Left kidney (tissue), 2 donors: ENCODE data around the gene LRRC4B. TPM values are rescaled to one million over a fixed set of nuclear protein-coding genes. Genes with fewer than 3 reads are reported as not detected.

Source experiments
- DNase-seq: peaks from one replicate; pipeline ENCODE4 v3.0.0-alpha.2; 2013
- polyA plus RNA-seq: library from polyadenylated mRNA; unstranded; fragments of 120-200 nt; gene quantifications from one replicate; pipeline ENCODE4 v1.2.1, GENCODE V29; 2013; ENCODE audit not compliant: insufficient read length

The LRRC4B gene
- polyA plus RNA-seq, 1 donor = 14.2 TPM

DNA sequence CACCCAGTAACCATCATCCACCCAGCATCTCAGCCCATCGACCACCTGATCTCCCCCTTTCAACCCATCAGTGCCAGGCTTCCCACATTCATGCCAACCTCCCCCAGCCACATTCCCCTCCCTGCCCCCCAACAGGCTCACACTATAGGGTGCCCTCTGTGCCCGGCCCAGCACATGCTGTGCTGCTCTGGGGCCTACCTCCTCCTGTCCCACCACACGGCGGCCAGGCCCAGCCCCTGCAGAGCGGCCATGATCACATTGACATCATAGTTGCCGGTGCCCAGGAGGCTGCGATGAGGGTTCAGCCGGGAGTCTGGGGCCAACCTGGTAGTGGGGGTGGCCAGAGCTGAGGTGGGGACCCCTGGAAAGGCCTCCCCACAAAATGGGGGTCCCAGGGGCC, 60.9 kb downstream of the LRRC4B start:
- no peak for DNase-seq

- no peak for DNase-seq
Observed at GRCh38 chr19:50506700-50507099, 61.5 kb downstream of the LRRC4B start.

GRCh38 chr19:50505856-50506611, 62.2 kb downstream of the LRRC4B start:
- no peak for DNase-seq

DNA sequence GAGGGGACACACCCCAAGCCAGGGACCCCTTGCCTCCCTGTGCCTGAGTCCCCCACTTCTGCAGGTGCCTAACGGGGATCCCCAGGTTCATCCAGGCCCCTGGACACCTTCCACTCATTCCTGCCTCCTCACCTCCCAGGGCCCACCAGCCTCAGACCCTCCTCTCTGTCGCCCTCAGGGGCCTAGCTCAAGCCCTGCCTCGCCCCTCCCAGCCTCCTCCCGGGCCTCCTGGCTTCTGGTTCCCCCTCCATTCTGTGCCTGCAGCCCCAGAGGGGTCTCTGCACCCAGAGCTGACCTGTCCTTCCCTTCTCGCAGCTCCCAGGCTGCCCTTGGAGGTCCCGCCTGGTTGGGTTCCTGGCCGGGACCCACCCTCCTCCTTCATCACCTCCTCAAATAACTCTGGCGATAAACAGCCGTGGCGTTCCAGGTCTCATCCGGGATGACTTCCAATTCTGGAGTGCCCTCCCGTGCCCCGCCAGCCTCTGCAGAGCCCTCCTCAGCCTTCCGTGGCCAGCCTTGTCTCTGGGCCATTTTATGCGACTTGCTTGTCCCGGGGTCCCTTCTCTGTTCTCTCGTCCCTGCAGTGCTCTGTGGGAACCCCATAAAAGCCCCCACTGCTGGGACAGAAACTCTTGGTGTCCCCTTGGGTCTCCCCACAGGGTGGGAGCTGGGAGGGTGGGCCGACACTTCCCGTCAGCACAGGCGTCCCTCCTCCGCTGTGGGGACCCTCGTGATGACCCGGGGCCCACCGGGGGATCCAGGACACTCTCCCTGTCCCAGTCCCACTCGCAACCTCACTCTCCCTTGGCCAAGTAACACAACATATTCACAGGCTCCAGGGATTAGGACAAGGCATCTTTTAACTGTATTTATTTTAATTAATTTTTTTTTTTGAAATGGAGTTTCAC, 66.4 kb downstream of the LRRC4B start:
- no peak for DNase-seq

- no peak for DNase-seq
Observed at GRCh38 chr19:50501186-50501567, 67.1 kb downstream of the LRRC4B start.

DNA sequence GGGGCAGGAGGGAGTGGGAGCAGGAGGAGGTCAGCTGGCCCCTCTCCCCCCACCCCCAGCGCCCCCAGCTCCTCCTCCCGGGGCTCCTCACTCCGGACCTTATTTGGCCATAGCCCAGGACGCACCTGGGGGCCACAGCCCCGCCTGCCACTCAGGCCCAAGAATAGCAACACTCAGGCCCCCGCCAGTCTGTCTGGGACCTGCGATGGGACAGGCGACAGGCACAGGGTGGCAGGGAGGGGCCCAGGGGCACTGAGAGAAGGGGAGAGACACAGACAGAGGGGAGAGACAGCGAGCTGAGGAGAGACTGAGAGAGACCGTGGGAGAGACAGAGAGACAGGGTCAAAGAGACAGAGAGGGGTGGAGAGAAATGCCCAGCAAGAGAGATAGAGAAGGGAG, 67.5 kb downstream of the LRRC4B start:
- DNase-seq = no peak

- DNase-seq = no peak
Observed at GRCh38 chr19:50500060-50500752, 68.0 kb downstream of the LRRC4B start.

GRCh38 chr19:50498219-50499056, 69.8 kb downstream of the LRRC4B start:
- no peak for DNase-seq

GRCh38 chr19:50497022-50497405, 71.2 kb downstream of the LRRC4B start:
- DNase-seq = no peak

DNA sequence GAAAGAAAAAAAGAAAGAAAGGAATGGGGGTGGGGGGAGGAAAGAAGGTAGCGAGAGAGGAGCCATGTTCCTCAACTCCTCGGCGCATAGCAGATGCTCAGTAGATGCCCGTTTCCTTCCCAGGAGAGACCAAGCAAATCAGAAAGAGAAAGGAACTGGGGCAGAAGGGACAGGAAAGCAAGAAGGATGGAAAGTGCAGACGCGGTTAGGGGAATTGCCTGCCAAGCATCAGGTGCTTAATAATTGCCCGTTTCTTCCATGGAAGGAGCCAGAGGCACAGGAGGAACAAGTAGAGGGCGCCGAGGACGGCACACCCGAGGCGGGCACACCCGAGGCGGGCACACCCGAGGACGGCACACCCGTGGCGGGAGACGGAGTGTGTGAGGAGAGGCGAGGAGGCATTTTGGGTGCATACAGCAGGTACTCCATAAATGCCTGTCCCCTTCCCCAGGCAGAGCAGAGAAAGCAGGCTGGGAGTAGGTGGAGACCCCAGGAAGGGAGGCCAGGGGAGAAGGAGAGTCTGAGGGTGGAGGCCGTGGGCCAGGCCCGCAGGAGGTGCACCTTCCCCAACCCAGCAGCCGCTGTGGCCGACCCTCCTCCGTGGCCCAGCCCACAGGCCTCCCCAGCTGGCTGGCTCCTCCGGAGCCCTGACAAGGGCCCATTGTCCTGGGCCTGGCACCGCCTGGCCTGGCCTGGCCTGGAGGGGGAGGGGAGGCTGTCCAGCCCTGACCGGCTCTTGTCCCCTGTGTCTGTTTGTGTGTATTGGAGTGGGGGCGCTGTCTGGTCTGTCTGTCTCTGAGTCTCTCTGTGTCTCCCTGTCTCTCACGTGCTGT, 71.8 kb downstream of the LRRC4B start:
- DNase-seq = no peak

GRCh38 chr19:50495020-50495531, 73.2 kb downstream of the LRRC4B start:
- DNase-seq = no peak

DNA sequence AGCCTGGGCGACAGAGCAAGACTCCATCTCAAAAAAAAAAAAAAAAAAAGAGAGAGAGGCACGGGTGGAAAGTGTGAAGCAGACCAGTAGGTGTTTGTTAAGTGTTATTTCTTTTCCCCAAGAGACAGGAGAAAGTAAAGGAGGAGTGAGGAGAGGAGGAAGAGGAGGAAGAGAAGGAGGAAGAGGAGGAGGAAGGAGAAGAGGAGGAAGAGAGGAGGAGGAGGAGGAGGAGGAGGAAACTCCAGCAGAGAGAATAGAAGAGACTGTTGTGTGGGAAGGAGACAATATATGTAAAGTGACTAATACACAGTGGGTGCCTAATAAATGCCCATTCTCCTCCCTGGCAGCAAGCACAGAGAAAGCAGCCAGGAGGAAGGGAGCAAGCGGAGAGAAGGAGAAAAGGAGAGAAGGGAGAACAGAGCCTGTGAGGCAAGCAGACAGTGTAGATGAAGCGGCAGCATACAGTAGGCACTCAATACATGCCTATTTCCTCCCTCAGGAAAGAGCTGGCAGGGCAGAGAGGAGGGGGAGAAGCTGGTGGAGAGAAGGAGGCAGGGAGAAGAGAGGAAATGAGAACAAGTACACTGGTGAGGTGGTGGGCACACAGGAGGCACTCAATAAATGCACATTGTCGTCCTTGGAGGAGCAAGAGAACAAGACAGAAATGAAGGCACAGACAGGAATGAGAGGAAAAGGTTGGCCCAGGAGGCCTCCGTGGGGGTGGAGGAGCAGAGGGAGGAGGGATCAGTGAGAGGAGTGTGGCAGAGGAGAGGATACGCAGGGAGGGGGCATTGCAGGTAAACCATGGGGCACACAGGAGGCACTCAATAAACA, 73.8 kb downstream of the LRRC4B start:
- DNase-seq = no peak

- DNase-seq = no peak
Observed at GRCh38 chr19:50493171-50493570, 75.1 kb downstream of the LRRC4B start.

DNA sequence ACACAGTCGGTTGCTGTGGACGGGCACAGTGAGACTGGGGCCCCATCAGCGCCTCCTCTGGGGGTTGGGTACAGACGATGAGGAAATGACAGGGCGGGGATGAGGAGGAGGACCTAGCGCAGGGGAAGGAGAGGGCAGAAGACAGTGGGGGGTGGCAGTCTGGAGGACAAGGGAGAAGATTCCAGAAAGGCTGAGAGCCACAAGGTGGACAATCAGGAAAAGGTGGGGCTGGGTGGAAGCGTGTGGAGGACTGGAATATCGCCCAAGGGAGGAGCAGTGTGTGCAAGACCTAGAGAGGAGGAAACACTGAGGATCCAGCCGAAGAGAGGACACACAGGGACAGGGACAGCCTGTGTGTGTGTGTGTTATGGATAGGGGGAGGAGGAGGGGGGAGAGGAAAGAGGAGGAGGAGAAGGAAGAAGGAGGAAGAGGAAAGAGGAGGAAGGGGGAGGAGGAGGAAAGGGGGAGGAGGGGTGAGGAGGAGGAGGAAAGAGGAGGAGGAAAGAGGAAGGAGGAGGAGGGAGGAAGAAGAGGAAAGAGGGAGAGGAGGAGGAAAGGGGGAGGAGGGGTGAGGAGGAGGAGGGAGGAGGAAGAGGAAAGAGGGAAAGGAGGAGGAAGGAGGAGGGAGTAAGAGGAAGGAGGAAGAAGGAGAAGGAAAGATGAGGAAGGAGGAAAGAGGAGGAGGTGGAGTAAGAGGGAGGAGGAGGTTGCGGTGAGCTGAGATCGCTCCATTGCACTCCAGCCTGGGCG, 75.8 kb downstream of the LRRC4B start:
- no peak for DNase-seq

DNA sequence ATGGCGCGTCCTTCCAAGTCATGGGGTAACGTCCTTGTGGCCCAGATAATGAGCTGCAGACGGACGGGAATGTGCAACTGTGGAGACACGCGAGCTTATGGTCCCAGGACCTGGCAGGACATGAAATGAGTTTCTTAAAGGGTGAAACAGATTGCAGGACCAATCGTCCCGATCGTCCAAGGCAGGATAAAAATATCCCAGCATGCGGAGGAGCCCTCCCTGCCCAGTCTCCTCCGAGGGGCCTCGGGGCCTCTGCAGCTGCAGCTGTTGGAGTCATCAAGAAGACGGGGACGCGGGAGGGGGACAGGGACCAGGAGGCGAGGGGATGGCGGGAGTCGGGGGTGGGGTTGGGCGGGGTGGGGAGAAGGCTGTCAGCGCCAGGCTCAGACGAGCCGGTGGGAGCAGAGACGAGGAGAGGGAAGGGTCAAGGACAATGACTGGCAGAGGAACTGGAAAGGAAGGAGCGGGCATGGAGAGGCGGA, 77.2 kb downstream of the LRRC4B start:
- no peak for DNase-seq

DNA sequence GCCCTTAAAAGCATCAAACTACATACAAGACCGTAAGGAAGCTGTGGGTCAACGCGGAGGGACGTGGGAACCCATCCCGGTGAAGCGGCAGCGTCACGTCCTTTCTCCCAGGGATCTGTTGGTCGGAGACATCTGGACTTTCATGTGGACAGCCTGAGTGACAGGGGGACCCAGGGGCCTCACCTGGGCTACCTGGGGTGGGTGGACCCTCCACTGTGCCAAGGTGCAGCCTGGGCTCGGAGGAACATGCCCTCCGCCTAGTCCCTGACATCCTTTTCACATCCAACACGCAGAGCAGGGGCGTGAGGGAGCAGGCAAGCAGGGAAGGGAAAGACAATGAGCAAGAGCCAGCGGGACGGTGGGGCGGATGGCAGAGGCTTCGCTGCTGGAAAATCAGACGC, 77.8 kb downstream of the LRRC4B start:
- DNase-seq = no peak

GRCh38 chr19:50489461-50490011, 78.7 kb downstream of the LRRC4B start:
- DNase-seq = no peak

- no peak for DNase-seq
Observed at GRCh38 chr19:50488389-50489194, 79.6 kb downstream of the LRRC4B start.
